ENCODE results near the gene TMC3. TPM values are rescaled to one million over a fixed set of nuclear protein-coding genes. Genes with fewer than 3 reads are reported as not detected.

The TMC3 gene
- total and polyA plus RNA-seq, 12 donors, result 0.03 to 0.08 (median 0.04) TPM; not detected in 9

DNA sequence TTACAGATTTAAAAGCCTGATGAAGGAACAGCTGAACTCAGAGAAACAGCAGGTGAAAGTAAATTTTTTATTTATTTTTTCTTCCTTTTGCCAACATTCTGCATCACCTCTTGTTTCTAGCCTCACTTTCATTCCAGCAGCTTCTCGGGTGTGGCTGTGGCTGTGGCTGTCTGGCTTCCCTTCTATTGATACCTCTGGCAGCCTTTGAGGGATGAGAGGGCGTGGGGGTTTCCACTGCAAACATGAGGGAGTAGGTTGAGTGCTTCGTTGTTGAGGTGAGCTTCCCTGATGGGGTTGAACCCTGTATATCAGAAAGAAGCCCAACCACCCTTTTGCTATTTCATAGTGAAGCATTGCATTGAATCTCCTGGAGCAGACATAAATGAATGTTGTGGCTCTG lies 6.2 kb upstream of the TMC3 start:
- intact Hi-C loops (cut with DNase I), result no loop called here
- H3K4me3 ChIP-seq, result no peak overlapping the region
- TF ChIP-seq POLR2A (IDR thresholded peaks at IDR 0.05), result no peak
- TF ChIP-seq, protein P1, sequence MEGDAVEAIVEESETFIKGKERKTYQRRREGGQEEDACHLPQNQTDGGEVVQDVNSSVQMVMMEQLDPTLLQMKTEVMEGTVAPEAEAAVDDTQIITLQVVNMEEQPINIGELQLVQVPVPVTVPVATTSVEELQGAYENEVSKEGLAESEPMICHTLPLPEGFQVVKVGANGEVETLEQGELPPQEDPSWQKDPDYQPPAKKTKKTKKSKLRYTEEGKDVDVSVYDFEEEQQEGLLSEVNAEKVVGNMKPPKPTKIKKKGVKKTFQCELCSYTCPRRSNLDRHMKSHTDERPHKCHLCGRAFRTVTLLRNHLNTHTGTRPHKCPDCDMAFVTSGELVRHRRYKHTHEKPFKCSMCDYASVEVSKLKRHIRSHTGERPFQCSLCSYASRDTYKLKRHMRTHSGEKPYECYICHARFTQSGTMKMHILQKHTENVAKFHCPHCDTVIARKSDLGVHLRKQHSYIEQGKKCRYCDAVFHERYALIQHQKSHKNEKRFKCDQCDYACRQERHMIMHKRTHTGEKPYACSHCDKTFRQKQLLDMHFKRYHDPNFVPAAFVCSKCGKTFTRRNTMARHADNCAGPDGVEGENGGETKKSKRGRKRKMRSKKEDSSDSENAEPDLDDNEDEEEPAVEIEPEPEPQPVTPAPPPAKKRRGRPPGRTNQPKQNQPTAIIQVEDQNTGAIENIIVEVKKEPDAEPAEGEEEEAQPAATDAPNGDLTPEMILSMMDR (IDR thresholded peaks at IDR 0.05), result no peak
- no peak overlapping the region for H3K27ac ChIP-seq
- no peaks in the 10 kb centered on the region for H3K4me1 ChIP-seq (replicated peaks in 1 of 2)
- no peaks in the 10 kb centered on the region for H3K27me3 ChIP-seq
- WGBS, 4 donors, result 55 to 71% (median 58%) methylated on average over 3 of the region's 3 CpGs
- no peaks in the 10 kb centered on the region for H3K9me3 ChIP-seq (replicated peaks in 1 of 3)
- DNase-seq, result no peak
- H3K36me3 ChIP-seq (replicated peaks in 1 of 2), result no peaks in the 10 kb centered on the region

DNA sequence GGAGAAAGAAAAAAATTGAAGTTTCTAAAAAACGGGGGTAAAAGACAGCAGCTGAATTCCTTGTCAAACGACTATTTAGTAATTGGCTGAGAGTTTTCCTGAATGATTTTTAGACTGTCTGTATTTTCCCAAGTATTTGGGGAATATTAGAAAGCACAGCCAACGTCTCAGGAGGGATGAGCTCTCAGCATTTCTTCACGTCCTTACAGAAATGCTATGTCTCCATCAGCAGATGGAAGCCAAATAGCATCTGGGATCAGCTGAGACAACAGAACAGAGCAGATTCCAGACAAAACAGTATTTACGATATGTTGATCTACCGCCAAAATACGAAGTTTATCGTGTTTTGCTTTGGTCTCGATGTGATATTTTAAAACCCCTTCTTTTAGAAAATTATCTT lies 5.3 kb upstream of the TMC3 start:
- WGBS, 4 donors, result 53 to 70% (median 59%) methylated on average over 9 of the region's 9 CpGs
- Histone ChIP-seq H3K4me3 (no peak overlapping the region), H3K4me1 (replicated peaks in 1 of 2) (no peaks in the 10 kb centered on the region), H3K9me3 (replicated peaks in 1 of 3) (no peaks in the 10 kb centered on the region), H3K36me3 (replicated peaks in 1 of 2) (no peaks in the 10 kb centered on the region), H3K27ac (no peak overlapping the region), H3K27me3 (no peaks in the 10 kb centered on the region)
- DNase-seq, result no peak
- intact Hi-C loops (cut with DNase I), result loop anchor here in 1 of 2 donors (5.0 kb wide), 1 partner anchor 97 kb away; no protein-coding TSS in a partner anchor
- TF ChIP-seq POLR2A (IDR thresholded peaks at IDR 0.05), result no peak
- TF ChIP-seq, protein P1 (IDR thresholded peaks at IDR 0.05), result no peak

DNA sequence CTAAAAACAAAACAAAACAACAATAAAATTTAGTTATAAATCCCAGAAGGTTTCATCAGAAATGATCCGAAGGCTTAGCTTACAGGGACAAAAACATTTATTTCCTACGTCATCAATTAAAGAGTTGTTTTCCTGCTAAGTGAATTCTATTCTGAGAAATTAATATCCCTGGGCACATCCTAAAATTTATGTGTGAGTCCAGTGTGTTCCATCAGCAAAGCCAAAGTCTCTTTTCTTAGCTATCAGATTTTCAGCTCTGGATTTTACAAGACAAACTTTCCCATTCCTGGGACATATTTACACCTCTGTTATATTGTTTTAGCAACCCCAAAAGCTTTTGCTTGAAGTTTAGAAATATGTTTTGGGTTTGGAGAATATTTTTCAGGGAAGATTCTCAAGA lies 4.4 kb upstream of the TMC3 start:
- no peak for DNase-seq
- Histone ChIP-seq H3K4me1 (replicated peaks in 1 of 2) (no peaks in the 10 kb centered on the region), H3K36me3 (replicated peaks in 1 of 2) (no peaks in the 10 kb centered on the region), H3K27me3 (no peaks in the 10 kb centered on the region), H3K27ac (no peak overlapping the region), H3K9me3 (replicated peaks in 1 of 3) (no peaks in the 10 kb centered on the region), H3K4me3 (no peak overlapping the region)
- TF ChIP-seq, protein P1 (IDR thresholded peaks at IDR 0.05), result no peak
- no peak for TF ChIP-seq POLR2A (IDR thresholded peaks at IDR 0.05)
- 57 to 71% (median 64%) methylated on average over 2 of the region's 2 CpGs for WGBS, 4 donors
- intact Hi-C loops (cut with DNase I), result loop anchor here in 1 of 2 donors (5.0 kb wide), 1 partner anchor 96 kb away; no protein-coding TSS in a partner anchor

DNA sequence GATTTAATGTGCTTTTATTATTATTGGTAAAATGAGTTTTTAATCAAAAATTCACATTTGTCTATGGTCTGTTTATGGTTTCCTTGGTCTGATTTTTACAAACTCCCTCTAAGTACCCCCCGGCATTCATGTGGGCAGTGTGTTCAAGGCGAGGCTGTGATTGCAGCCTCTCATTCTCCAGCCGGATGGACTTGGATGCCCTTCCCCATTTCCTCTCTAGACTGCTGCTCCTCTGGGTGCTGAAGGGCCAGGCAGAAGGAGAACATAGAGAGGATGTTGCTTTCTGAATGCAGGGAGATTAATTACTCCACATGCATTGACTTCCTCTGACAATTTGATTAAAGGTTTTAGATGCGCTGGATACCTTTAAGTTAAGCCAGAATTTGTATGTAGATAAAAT lies 3.9 kb upstream of the TMC3 start:
- Histone ChIP-seq H3K36me3 (replicated peaks in 1 of 2) (no peaks in the 10 kb centered on the region), H3K4me1 (replicated peaks in 1 of 2) (no peaks in the 10 kb centered on the region), H3K9me3 (replicated peaks in 1 of 3) (no peaks in the 10 kb centered on the region), H3K4me3 (no peak overlapping the region), H3K27ac (no peak overlapping the region), H3K27me3 (no peaks in the 10 kb centered on the region)
- whole genome bisulfite sequencing, 4 donors, result 64 to 86% (median 67%) methylated on average over 4 of the region's 4 CpGs
- TF ChIP-seq, protein P1 (IDR thresholded peaks at IDR 0.05), result no peak
- TF ChIP-seq POLR2A (IDR thresholded peaks at IDR 0.05), result no peak
- no peak for DNase-seq
- intact Hi-C loops (cut with DNase I), result loop anchor here in 1 of 2 donors (5.0 kb wide), 1 partner anchor 96 kb away; no protein-coding TSS in a partner anchor

Measured in adrenal gland (tissue), 12 donors.